NCI-H82 treated with DMSO at 0.1 percent for 48 hours (cell line): ENCODE measurements around the gene P2RX2.
A peak's percentile ranks its signal among the peaks of the same experiment; 100 is the strongest.

Source experiments
- DNase-seq: peaks from one replicate; lab custom pipeline; 2025; ENCODE audit not compliant: unreplicated experiment; lab: John Stamatoyannopoulos, UW

Gene P2RX2

GRCh38 chr12:132635076-132635955 lies 16.7 kb downstream of the P2RX2 start:
- DNase-seq = no peak

- no peak for DNase-seq
Observed at GRCh38 chr12:132637811-132638210, 19.2 kb downstream of the P2RX2 start.

- DNase-seq = no peak
Observed at GRCh38 chr12:132638541-132639408, 20.2 kb downstream of the P2RX2 start.

GRCh38 chr12:132639956-132640520 lies 21.5 kb downstream of the P2RX2 start:
- no peak for DNase-seq

- DNase-seq = no peak
Observed at GRCh38 chr12:132640936-132641335, 22.4 kb downstream of the P2RX2 start.

GRCh38 chr12:132641811-132642650 lies 23.5 kb downstream of the P2RX2 start:
- DNase-seq = no peak

GRCh38 chr12:132642846-132643835 lies 24.6 kb downstream of the P2RX2 start:
- no peak for DNase-seq

GRCh38 chr12:132646850-132647249 lies 28.3 kb downstream of the P2RX2 start:
- DNase-seq = no peak

GRCh38 chr12:132647858-132648257 lies 29.3 kb downstream of the P2RX2 start:
- no peak for DNase-seq

- DNase-seq = no peak
Observed at GRCh38 chr12:132648616-132649225, 30.1 kb downstream of the P2RX2 start.

GRCh38 chr12:132649226-132649945 lies 30.8 kb downstream of the P2RX2 start:
- DNase-seq = no peak

GRCh38 chr12:132651444-132652100 lies 33.0 kb downstream of the P2RX2 start:
- DNase-seq = peak; percentile 94

GRCh38 chr12:132653567-132654290 lies 35.2 kb downstream of the P2RX2 start:
- DNase-seq = no peak

- DNase-seq = no peak
Observed at GRCh38 chr12:132657004-132657727, 38.6 kb downstream of the P2RX2 start.

- DNase-seq = no peak
Observed at GRCh38 chr12:132658149-132658894, 39.7 kb downstream of the P2RX2 start.

- DNase-seq = no peak
Observed at GRCh38 chr12:132659146-132659545, 40.6 kb downstream of the P2RX2 start.
